Measurements from ENCODE around the gene MYOD1.

The MYOD1 gene

DNA sequence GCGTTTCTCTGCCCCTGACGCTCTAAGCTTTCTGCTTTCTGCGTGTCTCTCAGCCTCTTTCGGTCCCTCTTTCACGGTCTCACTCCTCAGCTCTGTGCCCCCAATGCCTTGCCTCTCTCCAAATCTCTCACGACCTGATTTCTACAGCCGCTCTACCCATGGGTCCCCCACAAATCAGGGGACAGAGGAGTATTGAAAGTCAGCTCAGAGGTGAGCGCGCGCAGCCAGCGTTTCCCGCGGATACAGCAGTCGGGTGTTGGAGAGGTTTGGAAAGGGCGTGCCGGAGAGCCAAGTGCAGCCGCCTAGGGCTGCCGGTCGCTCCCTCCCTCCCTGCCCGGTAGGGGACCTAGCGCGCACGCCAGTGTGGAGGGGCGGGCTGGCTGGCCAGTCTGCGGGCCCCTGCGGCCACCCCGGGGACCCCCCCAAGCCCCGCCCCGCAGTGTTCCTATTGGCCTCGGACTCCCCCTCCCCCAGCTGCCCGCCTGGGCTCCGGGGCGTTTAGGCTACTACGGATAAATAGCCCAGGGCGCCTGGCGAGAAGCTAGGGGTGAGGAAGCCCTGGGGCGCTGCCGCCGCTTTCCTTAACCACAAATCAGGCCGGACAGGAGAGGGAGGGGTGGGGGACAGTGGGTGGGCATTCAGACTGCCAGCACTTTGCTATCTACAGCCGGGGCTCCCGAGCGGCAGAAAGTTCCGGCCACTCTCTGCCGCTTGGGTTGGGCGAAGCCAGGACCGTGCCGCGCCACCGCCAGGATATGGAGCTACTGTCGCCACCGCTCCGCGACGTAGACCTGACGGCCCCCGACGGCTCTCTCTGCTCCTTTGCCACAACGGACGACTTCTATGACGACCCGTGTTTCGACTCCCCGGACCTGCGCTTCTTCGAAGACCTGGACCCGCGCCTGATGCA lies at the start of gene MYOD1:
TSS of gene MYOD1 (plus strand) at position 544 of the 910 bp plus-strand sequence. CDS start at position 756, 212 bp downstream.
- TF ChIP-seq, protein P1, sequence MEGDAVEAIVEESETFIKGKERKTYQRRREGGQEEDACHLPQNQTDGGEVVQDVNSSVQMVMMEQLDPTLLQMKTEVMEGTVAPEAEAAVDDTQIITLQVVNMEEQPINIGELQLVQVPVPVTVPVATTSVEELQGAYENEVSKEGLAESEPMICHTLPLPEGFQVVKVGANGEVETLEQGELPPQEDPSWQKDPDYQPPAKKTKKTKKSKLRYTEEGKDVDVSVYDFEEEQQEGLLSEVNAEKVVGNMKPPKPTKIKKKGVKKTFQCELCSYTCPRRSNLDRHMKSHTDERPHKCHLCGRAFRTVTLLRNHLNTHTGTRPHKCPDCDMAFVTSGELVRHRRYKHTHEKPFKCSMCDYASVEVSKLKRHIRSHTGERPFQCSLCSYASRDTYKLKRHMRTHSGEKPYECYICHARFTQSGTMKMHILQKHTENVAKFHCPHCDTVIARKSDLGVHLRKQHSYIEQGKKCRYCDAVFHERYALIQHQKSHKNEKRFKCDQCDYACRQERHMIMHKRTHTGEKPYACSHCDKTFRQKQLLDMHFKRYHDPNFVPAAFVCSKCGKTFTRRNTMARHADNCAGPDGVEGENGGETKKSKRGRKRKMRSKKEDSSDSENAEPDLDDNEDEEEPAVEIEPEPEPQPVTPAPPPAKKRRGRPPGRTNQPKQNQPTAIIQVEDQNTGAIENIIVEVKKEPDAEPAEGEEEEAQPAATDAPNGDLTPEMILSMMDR (IDR thresholded peaks at IDR 0.05; ENCODE audit: low read depth, low read length) = no peak
- H3K4me3 ChIP-seq (ENCODE audit: low read depth, low read length) = peak within 1 kb of the TSS; percentile 28
- in situ Hi-C loops (cut with HindIII; ENCODE audit: low sequenced_read_pairs) = no loop called here
- peak; percentile 28 for DNase-seq (ENCODE audit: low read depth, low spot score)

DNA sequence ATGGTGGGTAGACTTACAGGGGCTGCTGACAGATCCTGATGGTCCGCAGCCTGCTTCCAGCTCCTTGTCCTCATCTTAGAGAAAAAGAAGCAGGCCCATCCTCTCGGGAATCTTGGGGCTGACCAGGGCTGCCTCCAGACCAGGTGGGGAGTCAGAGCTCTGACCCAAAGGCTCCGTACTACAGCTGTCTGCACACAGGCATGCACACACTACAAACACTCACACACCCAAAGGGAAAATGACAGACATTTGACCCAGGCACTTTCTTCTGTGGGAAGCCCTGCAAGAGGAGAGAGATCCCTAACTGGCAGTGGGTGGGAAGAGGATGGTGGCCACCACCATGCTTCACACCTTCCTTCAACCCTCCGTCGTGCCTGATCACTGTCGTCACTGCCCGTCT lies 46.9 kb upstream of the MYOD1 start:
- DNase-seq (ENCODE audit: low read depth, low spot score) = no peak
- TF ChIP-seq, protein P1 (IDR thresholded peaks at IDR 0.05; ENCODE audit: low read depth, low read length) = no peak
- H3K4me3 ChIP-seq (ENCODE audit: low read depth, low read length) = no peak overlapping the region
- in situ Hi-C loops (cut with HindIII; ENCODE audit: low sequenced_read_pairs) = no loop called here

DNA sequence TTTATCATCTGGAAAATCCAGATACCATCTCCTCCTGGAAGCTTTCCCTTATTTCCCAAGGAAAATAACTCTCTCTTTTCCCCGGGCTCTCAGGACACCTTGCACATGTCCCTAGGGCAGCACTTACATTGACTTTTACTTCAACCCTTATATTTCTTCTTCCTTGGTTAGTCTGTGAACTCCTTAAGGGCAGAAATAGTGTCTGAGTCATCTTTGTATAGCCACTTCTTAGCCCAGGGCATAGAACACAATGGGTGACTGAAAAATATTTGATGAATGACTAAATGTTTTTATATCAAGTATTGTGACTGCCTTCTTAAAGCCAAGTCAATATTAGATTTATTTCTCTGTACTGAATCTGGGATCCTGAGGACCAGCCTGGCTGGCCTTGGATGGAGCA lies 45.4 kb upstream of the MYOD1 start:
- in situ Hi-C loops (cut with HindIII; ENCODE audit: low sequenced_read_pairs) = no loop called here

DNA sequence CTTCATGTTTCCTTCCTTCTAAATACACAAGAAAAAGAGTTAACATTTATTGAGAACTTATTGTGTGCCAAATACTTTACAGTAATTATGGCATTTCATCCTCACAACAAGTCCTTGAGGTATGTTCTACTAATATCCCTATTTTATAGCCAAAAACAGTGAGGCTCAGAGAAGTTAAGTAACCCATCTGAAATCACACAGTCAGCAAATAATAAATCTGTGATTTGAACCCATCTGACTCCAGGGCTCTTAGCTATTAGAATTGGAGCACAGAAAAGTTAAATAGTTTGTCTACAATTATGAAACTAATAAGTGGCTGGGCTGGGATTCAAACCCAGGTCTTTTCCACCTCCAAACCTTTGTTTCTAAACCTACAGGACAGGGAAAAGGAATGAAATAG lies 36.5 kb upstream of the MYOD1 start:
- in situ Hi-C loops (cut with HindIII; ENCODE audit: low sequenced_read_pairs) = no loop called here
- no peak for DNase-seq (ENCODE audit: low read depth, low spot score)

More for the DNA sequence above, 45.4 kb upstream of the MYOD1 start:
- no peak overlapping the region for H3K4me3 ChIP-seq (ENCODE audit: low read depth, low read length)
- TF ChIP-seq, protein P1 (IDR thresholded peaks at IDR 0.05; ENCODE audit: low read depth, low read length) = no peak
- peak; percentile 33 for DNase-seq (ENCODE audit: low read depth, low spot score)

DNA sequence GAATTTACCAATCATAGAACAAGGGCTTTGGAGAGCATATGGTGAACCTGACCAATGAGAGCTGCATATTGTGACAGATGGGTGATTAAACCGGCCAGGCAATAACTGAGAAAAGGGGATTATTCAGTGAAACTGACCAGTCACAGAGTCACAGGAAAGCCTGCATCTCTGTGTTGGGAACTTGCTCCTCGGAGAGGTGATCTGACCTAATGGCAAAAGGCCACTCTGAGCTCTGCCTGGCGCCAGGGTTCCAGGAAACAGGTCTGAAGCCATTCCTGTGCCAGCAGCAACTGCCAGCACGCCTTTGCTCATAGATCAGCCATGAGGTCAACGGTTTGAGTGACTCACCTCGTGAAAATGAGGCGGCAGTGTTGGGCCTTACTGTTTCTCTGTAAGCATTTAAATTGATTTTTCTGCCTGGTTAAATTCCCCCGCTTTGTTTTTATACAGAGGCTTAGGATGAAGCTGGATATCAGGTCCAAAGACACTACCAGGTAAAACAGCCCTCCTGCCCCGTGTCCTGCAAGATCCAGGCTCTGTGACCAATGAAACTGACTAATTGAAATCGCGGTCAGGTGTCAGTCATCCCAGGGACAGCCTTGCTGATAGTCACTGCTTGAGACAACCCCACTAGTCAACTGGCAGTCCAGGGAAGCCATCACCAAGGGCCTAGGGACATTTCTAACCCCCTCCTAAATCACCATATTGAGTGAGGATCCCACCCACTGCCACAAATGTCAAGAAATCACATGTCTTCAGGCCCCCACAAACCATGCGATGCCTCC lies 35.8 kb upstream of the MYOD1 start:
- TF ChIP-seq, protein P1 (IDR thresholded peaks at IDR 0.05; ENCODE audit: low read depth, low read length) = no peak
- in situ Hi-C loops (cut with HindIII; ENCODE audit: low sequenced_read_pairs) = no loop called here
- peak; percentile 91 for DNase-seq (ENCODE audit: low read depth, low spot score)
- no peak overlapping the region for H3K4me3 ChIP-seq (ENCODE audit: low read depth, low read length)

More for the DNA sequence above, 36.5 kb upstream of the MYOD1 start:
- TF ChIP-seq, protein P1 (IDR thresholded peaks at IDR 0.05; ENCODE audit: low read depth, low read length) = no peak
- no peak overlapping the region for H3K4me3 ChIP-seq (ENCODE audit: low read depth, low read length)

DNA sequence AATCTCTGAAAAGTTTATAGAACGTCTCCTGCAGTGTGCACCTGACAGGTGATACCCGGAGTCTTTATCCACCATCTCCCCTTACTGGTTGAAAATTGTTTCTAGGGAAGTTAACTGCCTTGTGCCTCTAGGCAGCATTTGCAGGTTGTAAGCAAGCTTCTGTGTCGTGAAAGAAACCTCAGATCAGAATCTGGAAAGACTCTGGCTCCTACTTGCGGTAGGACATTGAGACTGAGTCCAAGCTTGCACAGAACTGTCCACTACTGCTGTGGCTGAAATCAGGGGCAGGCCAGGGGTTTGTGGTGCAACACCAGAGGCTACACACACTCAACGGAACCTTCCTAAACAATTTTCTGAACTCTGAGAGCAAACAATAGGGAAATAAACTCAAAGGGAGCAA lies 34.8 kb upstream of the MYOD1 start:
- no peak for DNase-seq (ENCODE audit: low read depth, low spot score)
- TF ChIP-seq, protein P1 (IDR thresholded peaks at IDR 0.05; ENCODE audit: low read depth, low read length) = no peak
- in situ Hi-C loops (cut with HindIII; ENCODE audit: low sequenced_read_pairs) = no loop called here
- no peak overlapping the region for H3K4me3 ChIP-seq (ENCODE audit: low read depth, low read length)

Measured in astrocyte of the spinal cord (primary cell).